K562 (cell line): ENCODE data around the gene PRRT1. TPM values are rescaled to one million over a fixed set of nuclear protein-coding genes. Genes with fewer than 3 reads are reported as not detected.

ENCODE experiments used
- CBX2 ChIP-seq: fragments of 200-600 bp; sonication (generic); IDR thresholded peaks from one replicate; pipeline ENCODE4 v1.6.1; 2012; ENCODE audit warnings: mild to moderate bottlenecking, low read length, inconsistent platforms; ENCODE audit not compliant: insufficient read depth, poor library complexity, severe bottlenecking
- CTBP1 ChIP-seq: fragments of 450-650 bp; IDR thresholded peaks from 2 replicates; pipeline ENCODE4 v1.6.1; 2016; ENCODE audit warnings: borderline replicate concordance
- DPF2 ChIP-seq: fragments of 450-650 bp; IDR thresholded peaks from 2 replicates; pipeline ENCODE4 v1.6.1; 2016
- ETV5 ChIP-seq: sonication (generic); formaldehyde crosslinking; IDR thresholded peaks from 2 replicates; pipeline ENCODE4 v1.4.0; 2020; ENCODE audit warnings: low read depth, mild to moderate bottlenecking, missing genetic modification reagents
- FOXA3 ChIP-seq, 2 experiments: fragments of 450-650 bp in 1 of 2; sonication (generic) in 1 of 2; formaldehyde crosslinking; IDR thresholded peaks in 1 of 2; conservative IDR thresholded peaks in 1 of 2; 2 replicates each; pipeline versions ENCODE4 v1.4.0 to v1.8.0; 2020 to 2022; ENCODE audit warnings: mild to moderate bottlenecking in 2 of 2, missing genetic modification reagents in 1 of 2
- FOXK2 ChIP-seq, 2 experiments: fragments of 450-650 bp; IDR thresholded peaks in 1 of 2; conservative IDR thresholded peaks in 1 of 2; 2 replicates each; pipeline ENCODE4 v1.6.1; 2016; ENCODE audit warnings: low read depth in 2 of 2, mild to moderate bottlenecking in 1 of 2
- HBP1 ChIP-seq: fragments of 450-650 bp; formaldehyde crosslinking; IDR thresholded peaks from 2 replicates; pipeline ENCODE4 v1.4.0; 2022; ENCODE audit warnings: missing genetic modification characterization
- MLLT1 ChIP-seq, 2 experiments: fragments of 450-650 bp; IDR thresholded peaks; 2 replicates each; pipeline ENCODE4 v1.6.1; 2016
- MYNN ChIP-seq, 2 experiments: sonication (generic); formaldehyde crosslinking in 1 of 2; IDR thresholded peaks; 2 replicates each; pipeline versions ENCODE4 v1.5.0 to v1.6.1; 2016 to 2020; ENCODE audit warnings: antibody characterized with exemption in 1 of 2, missing genetic modification reagents in 1 of 2
- NCOR1 ChIP-seq: fragments of 450-650 bp; IDR thresholded peaks from 2 replicates; pipeline ENCODE4 v1.6.1; 2016; ENCODE audit warnings: mild to moderate bottlenecking, moderate library complexity
- NFIC ChIP-seq: fragments of 450-650 bp; IDR thresholded peaks from 2 replicates; pipeline ENCODE4 v1.6.1; 2017; ENCODE audit warnings: mild to moderate bottlenecking, inconsistent platforms
- RAD21 ChIP-seq, 2 experiments: fragments of 250-450 bp in 1 of 2; fragments of 450-650 bp in 1 of 2; sonication (Bioruptor Pico) in 1 of 2; formaldehyde crosslinking in 1 of 2; IDR thresholded peaks in 1 of 2; conservative IDR thresholded peaks in 1 of 2; 2 replicates each; pipeline versions ENCODE4 v1.4.0 to v1.8.0; 2020 to 2022; ENCODE audit warnings: mild to moderate bottlenecking in 2 of 2, moderate library complexity in 1 of 2
- SOX6 ChIP-seq: fragments of 450-650 bp; IDR thresholded peaks from 2 replicates; pipeline ENCODE4 v1.6.1; 2014; ENCODE audit warnings: mild to moderate bottlenecking
- THRAP3 ChIP-seq: fragments of 450-650 bp; IDR thresholded peaks from 2 replicates; pipeline ENCODE4 v1.6.1; 2016; ENCODE audit warnings: mild to moderate bottlenecking, inconsistent platforms, borderline replicate concordance
- TSHZ1 ChIP-seq: fragments of 250-450 bp; sonication (Bioruptor Pico); IDR thresholded peaks from 2 replicates; pipeline ENCODE4 v1.4.0; 2020; ENCODE audit warnings: mild to moderate bottlenecking, moderate library complexity
- ZEB2 ChIP-seq: fragments of 450-650 bp; IDR thresholded peaks from 2 replicates; pipeline ENCODE4 v1.6.1; 2016
- ZNF740 ChIP-seq, 3 experiments: fragments of 200-800 bp in 1 of 3; sonication (Bioruptor generic) in 1 of 3; sonication (generic) in 1 of 3; formaldehyde crosslinking in 1 of 3; IDR thresholded peaks; 2 replicates each; pipeline versions ENCODE4 v1.6.1 to v1.8.0; 2016 to 2022; ENCODE audit warnings: mild to moderate bottlenecking in 2 of 3, missing compliant biosample characterization in 2 of 3, missing genetic modification characterization in 2 of 3, missing genetic modification reagents in 1 of 3
- polyA plus RNA-seq, 8 experiments: library from polyadenylated mRNA; depleted of rRNA in 4 of 8; stranded (reverse) in 5 of 8; unstranded in 3 of 8; fragments of >200 nt; fragmentation: Nextera tagmentation in 2 of 8; fragmentation: Illumina TruSeq in 1 of 8; extraction: Ambion mirVana in 2 of 8; extraction: Trizol in 1 of 8; gene quantifications; 2 replicates each; pipeline versions ENCODE4 v1.2.1 to v1.2.3, GENCODE V29; 2011 to 2014; ENCODE audit warnings: inconsistent platforms in 1 of 8, missing spikeins in 1 of 8
- total RNA-seq, 7 experiments: library from RNA; depleted of rRNA in 6 of 7; stranded (reverse); fragments of >200 nt in 6 of 7; fragmentation: Illumina TruSeq in 2 of 7; extraction: Trizol in 2 of 7; gene quantifications; 2 replicates each; pipeline versions ENCODE4 v1.2.1 to v1.2.3, GENCODE V29; 2011 to 2021; ENCODE audit warnings: low replicate concordance in 1 of 7

PRRT1 gene
- total and polyA plus RNA-seq, 9 of the 15 experiments (the other 6 are each of a cell fraction or from before 2014, with no cell fraction given): 0.14 to 3.5 (median 0.41) TPM

GRCh38 chr6:32168807-32169591 lies 17.3 kb upstream of the PRRT1 start (continued):
- TF ChIP-seq CTBP1 (0 out of 2 replicates have a peak, but pooled peaks have one; percentile 39), RAD21 (CRISPR knock-in tag; conservative IDR thresholded peaks at IDR 0.05 in 1 of 2, IDR thresholded peaks at IDR 0.05 in 1 of 2) (no peak; a peak in 1 of 4 replicates), HBP1 (0 out of 2 replicates have a peak, but pooled peaks have one; percentile 51), ETV5 (CRISPR knock-in tag) (peak; percentile 65; the same call in 1 of the 2 replicates), SOX6 (peak; percentile 18; the same call in 1 of the 2 replicates), MLLT1 (IDR thresholded peaks at IDR 0.05) (peak in 1 of 2 experiments; percentile 63; a peak in 3 of 4 replicates), ZNF740 (CRISPR knock-in tag; IDR thresholded peaks at IDR 0.05) (peak; percentile 74; the same call in 1 of the 2 replicates), ZNF740 (tag; IDR thresholded peaks at IDR 0.05) (no peak), DPF2 (peak; percentile 81), ZEB2 (peak; percentile 37; the same call in 1 of the 2 replicates), FOXA3 (CRISPR knock-in tag; conservative IDR thresholded peaks at IDR 0.05 in 1 of 2, IDR thresholded peaks at IDR 0.05 in 1 of 2) (no peak), TSHZ1 (CRISPR knock-in tag) (no peak), CBX2 (no peak), NFIC (peak; percentile 44; the same call in 1 of the 2 replicates), NCOR1 (peak; percentile 73), MYNN (IDR thresholded peaks at IDR 0.05) (peak; percentile 61; the same call in 1 of the 2 replicates), MYNN (CRISPR knock-in tag; IDR thresholded peaks at IDR 0.05) (no peak), THRAP3 (peak; percentile 73; the same call in 1 of the 2 replicates), FOXK2 (conservative IDR thresholded peaks at IDR 0.05 in 1 of 2, IDR thresholded peaks at IDR 0.05 in 1 of 2; ENCODE audit: low read depth in 2 of 2) (peak in 1 of 2 experiments; percentile 81; a peak in 2 of 4 replicates)
